Loucy (cell line): Measurements from ENCODE around the gene L3MBTL2.

Experiments used
- H2AFZ ChIP-seq: fragments of 200-600 bp; sonication (generic); 2 replicates; pipeline ENCODE4 v1.6.0; 2016; ENCODE audit warnings: antibody characterized with exemption, mild to moderate bottlenecking, low read length, moderate library complexity
- H3F3A ChIP-seq: fragments of 200-600 bp; 2 replicates; pipeline ENCODE4 v1.6.0; 2016; ENCODE audit warnings: antibody characterized with exemption, low read depth, mild to moderate bottlenecking
- H3K27me3 ChIP-seq: fragments of 200-600 bp; sonication (generic); 2 replicates; pipeline ENCODE4 v1.6.1; 2014; ENCODE audit warnings: low read length, mild to moderate bottlenecking; ENCODE audit not compliant: insufficient read depth, poor library complexity, severe bottlenecking
- H3K36me3 ChIP-seq: fragments of 200-600 bp; sonication (generic); 2 replicates; pipeline ENCODE4 v1.6.1; 2016; ENCODE audit warnings: low read length; ENCODE audit not compliant: insufficient read depth
- H3K4me1 ChIP-seq: fragments of 200-600 bp; sonication (generic); 2 replicates; pipeline ENCODE4 v1.5.1; 2014; ENCODE audit warnings: low read length, mild to moderate bottlenecking; ENCODE audit not compliant: insufficient read depth, poor library complexity, severe bottlenecking
- H3K4me2 ChIP-seq: fragments of 200-600 bp; sonication (generic); 2 replicates; pipeline ENCODE4 v1.6.0; 2014; ENCODE audit warnings: antibody characterized with exemption, low read length, low read depth, mild to moderate bottlenecking; ENCODE audit not compliant: poor library complexity, severe bottlenecking
- H3K4me3 ChIP-seq: fragments of 200-600 bp; sonication (generic); 2 replicates; pipeline ENCODE4 v1.5.1; 2014; ENCODE audit warnings: low read length, mild to moderate bottlenecking, mixed read lengths; ENCODE audit not compliant: poor library complexity, severe bottlenecking
- H3K79me2 ChIP-seq: fragments of 200-600 bp; sonication (generic); 2 replicates; pipeline ENCODE4 v1.6.1; 2014; ENCODE audit warnings: low read length; ENCODE audit not compliant: insufficient read depth
- H3K9ac ChIP-seq: fragments of 200-600 bp; sonication (generic); 2 replicates; pipeline ENCODE4 v1.6.0; 2014; ENCODE audit warnings: mild to moderate bottlenecking, low read depth, low read length, moderate library complexity; ENCODE audit not compliant: poor library complexity, severe bottlenecking
- H3K9me2 ChIP-seq: fragments of 200-600 bp; sonication (generic); replicated peaks from 2 replicates; pipeline ENCODE4 v1.6.1; 2016; ENCODE audit warnings: low read depth, low read length, mixed read lengths
- H3K9me3 ChIP-seq: fragments of 200-600 bp; sonication (generic); 2 replicates; pipeline ENCODE4 v1.6.1; 2014; ENCODE audit warnings: mild to moderate bottlenecking, antibody characterized with exemption, low read length, low read depth; ENCODE audit not compliant: insufficient read depth
- H4K20me1 ChIP-seq: fragments of 200-600 bp; sonication (generic); 2 replicates; pipeline ENCODE4 v1.6.0; 2014; ENCODE audit warnings: antibody characterized with exemption, low read length, mild to moderate bottlenecking; ENCODE audit not compliant: insufficient read depth, poor library complexity, severe bottlenecking
- CTCF ChIP-seq: fragments of 200-600 bp; sonication (generic); conservative IDR thresholded peaks from 2 replicates; pipeline ENCODE4 v1.5.1; 2014; ENCODE audit warnings: mild to moderate bottlenecking, antibody characterized with exemption, low read length
- EZH2phosphoT487 ChIP-seq: fragments of 200-600 bp; IDR thresholded peaks from 2 replicates; pipeline ENCODE4 v1.6.1; 2018; ENCODE audit warnings: antibody characterized with exemption, mild to moderate bottlenecking, moderate library complexity, borderline replicate concordance

L3MBTL2 gene

GRCh38 chr22:41191467-41191866 lies 13.6 kb upstream of the L3MBTL2 start:
- Histone ChIP-seq H3K9me3 (no peaks in the 10 kb centered on the region), H3K9me2 (no peaks in the 10 kb centered on the region), H3K4me3 (no peak overlapping the region), H2AFZ (no peak overlapping the region), H4K20me1 (no peaks in the 10 kb centered on the region), H3K4me2 (no peak overlapping the region), H3K9ac (no peak overlapping the region), H3K79me2 (no peaks in the 10 kb centered on the region), H3F3A (no peaks in the 10 kb centered on the region), H3K4me1 (no peaks in the 10 kb centered on the region), H3K36me3 (no peaks in the 10 kb centered on the region), H3K27me3 (no peaks in the 10 kb centered on the region)
- no peak for TF ChIP-seq EZH2phosphoT487

GRCh38 chr22:41193829-41194228 lies 11.3 kb upstream of the L3MBTL2 start:
- no peak overlapping the region for H3K4me2 ChIP-seq
- no peaks in the 10 kb centered on the region for H3F3A ChIP-seq
- H3K36me3 ChIP-seq, result no peaks in the 10 kb centered on the region
- H3K4me3 ChIP-seq, result no peak overlapping the region
- TF ChIP-seq EZH2phosphoT487 (no peak), CTCF (no peak)
- H4K20me1 ChIP-seq, result no peaks in the 10 kb centered on the region
- peaks cover 7% of the 10 kb centered on the region for H3K4me1 ChIP-seq
- H2AFZ ChIP-seq, result no peak overlapping the region
- H3K27me3 ChIP-seq, result no peaks in the 10 kb centered on the region
- no peaks in the 10 kb centered on the region for H3K9me2 ChIP-seq
- no peak overlapping the region for H3K9ac ChIP-seq
- no peaks in the 10 kb centered on the region for H3K79me2 ChIP-seq
- H3K9me3 ChIP-seq, result no peaks in the 10 kb centered on the region

GRCh38 chr22:41197038-41197972 lies 7.8 kb upstream of the L3MBTL2 start:
- Histone ChIP-seq H3F3A (no peaks in the 10 kb centered on the region), H3K79me2 (no peaks in the 10 kb centered on the region), H3K27me3 (no peaks in the 10 kb centered on the region), H3K9ac (peak overlapping the region; percentile 27), H3K9me3 (no peaks in the 10 kb centered on the region), H4K20me1 (no peaks in the 10 kb centered on the region), H3K4me2 (peak overlapping the region; percentile 89), H3K36me3 (no peaks in the 10 kb centered on the region), H2AFZ (peak overlapping the region; percentile 92), H3K4me1 (peaks cover 7% of the 10 kb centered on the region), H3K4me3 (peak overlapping the region; percentile 80), H3K9me2 (no peaks in the 10 kb centered on the region)
- TF ChIP-seq EZH2phosphoT487, result no peak
- TF ChIP-seq CTCF, result no peak
